ENCODE data around the gene CTNNA3.

The CTNNA3 gene

DNA sequence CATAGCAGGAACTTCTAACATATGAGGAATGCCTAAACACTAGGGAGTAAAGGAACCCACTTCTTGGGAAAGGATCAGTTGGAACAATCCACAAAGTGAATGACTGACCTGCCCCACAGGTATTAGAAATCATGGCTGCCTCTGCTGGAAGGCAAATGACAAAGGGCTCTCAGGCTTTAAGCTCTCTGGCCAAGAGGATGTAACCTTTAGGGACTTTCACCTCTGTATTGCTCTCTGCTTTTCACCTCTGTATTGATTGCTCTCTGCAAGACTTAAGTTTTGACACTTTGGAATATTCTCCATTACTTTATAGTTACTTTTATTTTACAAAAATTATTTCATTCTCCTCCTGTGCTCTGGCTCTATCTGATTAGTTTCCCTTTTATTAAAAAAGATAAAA lies 522.2 kb downstream of the CTNNA3 start:
- no peaks in the 10 kb centered on the region for H3K9me3 ChIP-seq (ENCODE audit: control insufficient read depth in 2 of 2, low read length in 2 of 2)
- H3K27me3 ChIP-seq (ENCODE audit: control insufficient read depth in 2 of 2, insufficient read depth in 2 of 2, low read length in 2 of 2) = no peaks in the 10 kb centered on the region
- H3K27ac ChIP-seq (ENCODE audit: low read depth in 2 of 2, low read length in 2 of 2) = no peak overlapping the region
- no peaks in the 10 kb centered on the region for H3K36me3 ChIP-seq (ENCODE audit: control insufficient read depth in 2 of 2, insufficient read depth in 2 of 2, low read length in 2 of 2)
- H3K9ac ChIP-seq (ENCODE audit: low read depth in 1 of 2, low read length in 2 of 2) = no peak overlapping the region
- H3K4me3 ChIP-seq (ENCODE audit: low read length in 2 of 2) = no peak overlapping the region
- no peaks in the 10 kb centered on the region for H3K4me1 ChIP-seq (ENCODE audit: control insufficient read depth in 2 of 2, insufficient read depth in 2 of 2, low read length in 2 of 2)

DNA sequence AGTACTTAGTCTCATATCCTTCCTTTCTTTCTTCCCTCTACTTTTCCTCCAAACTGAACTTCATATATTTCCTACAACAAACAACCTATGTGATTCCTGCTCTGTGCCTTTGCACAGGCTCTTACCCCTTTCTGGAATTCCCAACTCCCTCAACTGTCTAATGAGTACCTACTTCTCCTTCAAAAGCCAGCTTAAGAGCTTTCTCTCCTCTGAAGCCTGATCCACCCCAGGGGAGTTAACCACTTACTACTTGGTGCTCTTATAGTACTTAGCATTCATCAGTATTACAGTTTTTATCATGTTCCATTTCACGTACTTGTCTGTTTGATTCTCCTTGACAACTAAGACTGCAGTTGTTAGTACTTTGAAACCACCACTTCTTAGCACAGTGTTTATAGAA lies 524.0 kb downstream of the CTNNA3 start:
- Histone ChIP-seq H3K4me3 (ENCODE audit: low read length in 2 of 2) (no peak overlapping the region), H3K4me1 (ENCODE audit: control insufficient read depth in 2 of 2, insufficient read depth in 2 of 2, low read length in 2 of 2) (no peaks in the 10 kb centered on the region), H3K9ac (ENCODE audit: low read depth in 1 of 2, low read length in 2 of 2) (no peak overlapping the region), H3K9me3 (ENCODE audit: control insufficient read depth in 2 of 2, low read length in 2 of 2) (no peaks in the 10 kb centered on the region), H3K27me3 (ENCODE audit: control insufficient read depth in 2 of 2, insufficient read depth in 2 of 2, low read length in 2 of 2) (no peaks in the 10 kb centered on the region), H3K36me3 (ENCODE audit: control insufficient read depth in 2 of 2, insufficient read depth in 2 of 2, low read length in 2 of 2) (no peaks in the 10 kb centered on the region), H3K27ac (ENCODE audit: low read depth in 2 of 2, low read length in 2 of 2) (no peak overlapping the region)

DNA sequence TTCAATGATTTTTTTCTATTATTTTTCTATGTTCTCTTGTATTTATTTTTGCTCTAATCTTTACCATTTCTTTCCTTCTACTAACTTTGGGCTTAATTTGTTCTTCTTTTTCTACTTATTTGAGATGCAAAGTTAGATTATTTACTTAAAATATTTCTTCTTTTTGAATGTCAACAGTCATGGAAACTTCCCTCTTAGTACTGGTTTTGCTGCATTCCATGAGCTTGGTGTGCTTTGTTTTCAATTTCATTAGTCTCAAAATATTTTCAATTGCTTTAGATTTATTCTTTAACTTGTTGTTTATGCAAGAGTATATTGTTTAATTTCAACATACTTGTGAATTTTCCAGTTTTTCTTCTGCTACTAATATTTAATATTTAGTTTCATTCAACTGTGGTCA lies 539.8 kb downstream of the CTNNA3 start:
- no peak overlapping the region for H3K4me3 ChIP-seq (ENCODE audit: low read length in 2 of 2)
- H3K9me3 ChIP-seq (ENCODE audit: control insufficient read depth in 2 of 2, low read length in 2 of 2) = no peaks in the 10 kb centered on the region
- no peak overlapping the region for H3K27ac ChIP-seq (ENCODE audit: low read depth in 2 of 2, low read length in 2 of 2)
- H3K4me1 ChIP-seq (ENCODE audit: control insufficient read depth in 2 of 2, insufficient read depth in 2 of 2, low read length in 2 of 2) = no peaks in the 10 kb centered on the region
- H3K36me3 ChIP-seq (ENCODE audit: control insufficient read depth in 2 of 2, insufficient read depth in 2 of 2, low read length in 2 of 2) = no peaks in the 10 kb centered on the region
- no peaks in the 10 kb centered on the region for H3K27me3 ChIP-seq (ENCODE audit: control insufficient read depth in 2 of 2, insufficient read depth in 2 of 2, low read length in 2 of 2)
- H3K9ac ChIP-seq (ENCODE audit: low read depth in 1 of 2, low read length in 2 of 2) = no peak overlapping the region

- no peaks in the 10 kb centered on the region for H3K9me3 ChIP-seq (ENCODE audit: control insufficient read depth in 2 of 2, low read length in 2 of 2)
Observed at GRCh38 chr10:67151471-67151870, 544.5 kb downstream of the CTNNA3 start.

GRCh38 chr10:67144530-67144929 lies 551.5 kb downstream of the CTNNA3 start:
- H3K27ac ChIP-seq (ENCODE audit: low read depth in 2 of 2, low read length in 2 of 2) = no peak overlapping the region
- no peaks in the 10 kb centered on the region for H3K36me3 ChIP-seq (ENCODE audit: control insufficient read depth in 2 of 2, insufficient read depth in 2 of 2, low read length in 2 of 2)
- H3K27me3 ChIP-seq (ENCODE audit: control insufficient read depth in 2 of 2, insufficient read depth in 2 of 2, low read length in 2 of 2) = no peaks in the 10 kb centered on the region
- H3K9me3 ChIP-seq (ENCODE audit: control insufficient read depth in 2 of 2, low read length in 2 of 2) = no peaks in the 10 kb centered on the region
- H3K4me3 ChIP-seq (ENCODE audit: low read length in 2 of 2) = no peak overlapping the region
- H3K4me1 ChIP-seq (ENCODE audit: control insufficient read depth in 2 of 2, insufficient read depth in 2 of 2, low read length in 2 of 2) = no peaks in the 10 kb centered on the region
- H3K9ac ChIP-seq (ENCODE audit: low read depth in 1 of 2, low read length in 2 of 2) = no peak overlapping the region

More at GRCh38 chr10:67151471-67151870, 544.5 kb downstream of the CTNNA3 start:
- no peak overlapping the region for H3K9ac ChIP-seq (ENCODE audit: low read depth in 1 of 2, low read length in 2 of 2)
- H3K4me3 ChIP-seq (ENCODE audit: low read length in 2 of 2) = no peak overlapping the region
- H3K4me1 ChIP-seq (ENCODE audit: control insufficient read depth in 2 of 2, insufficient read depth in 2 of 2, low read length in 2 of 2) = no peaks in the 10 kb centered on the region
- no peak overlapping the region for H3K27ac ChIP-seq (ENCODE audit: low read depth in 2 of 2, low read length in 2 of 2)
- H3K27me3 ChIP-seq (ENCODE audit: control insufficient read depth in 2 of 2, insufficient read depth in 2 of 2, low read length in 2 of 2) = no peaks in the 10 kb centered on the region
- no peaks in the 10 kb centered on the region for H3K36me3 ChIP-seq (ENCODE audit: control insufficient read depth in 2 of 2, insufficient read depth in 2 of 2, low read length in 2 of 2)

DNA sequence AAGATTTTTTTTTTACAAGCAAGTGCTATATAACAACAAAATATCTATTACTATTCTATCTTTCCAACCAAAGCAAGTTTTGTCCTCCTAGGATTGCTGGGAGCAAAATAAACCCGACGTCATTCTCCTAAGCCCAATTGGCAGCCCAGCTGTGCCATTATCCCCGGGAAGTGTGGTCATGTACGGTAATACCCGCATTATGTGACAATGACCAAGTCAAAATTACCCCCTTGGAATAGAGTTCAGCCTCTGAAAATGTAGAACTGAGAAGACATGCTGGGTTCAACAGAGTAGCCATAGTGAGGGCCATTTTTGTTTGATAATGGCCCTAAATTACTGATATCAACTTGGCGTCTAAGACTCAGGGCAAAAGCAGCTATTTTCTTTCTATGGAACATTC lies 554.7 kb downstream of the CTNNA3 start:
- Histone ChIP-seq H3K9ac (ENCODE audit: low read depth in 1 of 2, low read length in 2 of 2) (no peak overlapping the region), H3K27ac (ENCODE audit: low read depth in 2 of 2, low read length in 2 of 2) (no peak overlapping the region), H3K36me3 (ENCODE audit: control insufficient read depth in 2 of 2, insufficient read depth in 2 of 2, low read length in 2 of 2) (no peaks in the 10 kb centered on the region), H3K4me1 (ENCODE audit: control insufficient read depth in 2 of 2, insufficient read depth in 2 of 2, low read length in 2 of 2) (no peaks in the 10 kb centered on the region), H3K9me3 (ENCODE audit: control insufficient read depth in 2 of 2, low read length in 2 of 2) (no peaks in the 10 kb centered on the region), H3K27me3 (ENCODE audit: control insufficient read depth in 2 of 2, insufficient read depth in 2 of 2, low read length in 2 of 2) (no peaks in the 10 kb centered on the region), H3K4me3 (ENCODE audit: low read length in 2 of 2) (no peak overlapping the region)

DNA sequence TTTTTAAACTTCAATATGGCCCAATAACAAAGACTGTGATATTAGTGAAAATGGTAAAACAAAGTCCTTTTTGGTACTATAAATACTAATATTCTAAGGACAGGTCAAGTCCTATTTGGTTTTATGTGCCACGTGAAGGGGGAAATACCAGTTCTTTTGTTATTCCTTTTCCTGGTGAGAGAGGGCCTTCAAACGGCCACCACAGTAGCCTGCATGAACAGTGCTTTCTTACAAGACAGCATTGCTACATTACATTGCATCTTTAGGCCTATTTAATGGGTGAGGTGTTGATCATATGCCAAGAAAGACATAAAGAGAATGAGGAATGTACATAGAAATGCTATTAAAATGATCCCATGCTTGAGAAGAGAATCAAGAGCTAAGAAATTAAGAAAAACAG lies 555.4 kb downstream of the CTNNA3 start:
- no peak overlapping the region for H3K27ac ChIP-seq (ENCODE audit: low read depth in 2 of 2, low read length in 2 of 2)
- no peak overlapping the region for H3K9ac ChIP-seq (ENCODE audit: low read depth in 1 of 2, low read length in 2 of 2)
- H3K27me3 ChIP-seq (ENCODE audit: control insufficient read depth in 2 of 2, insufficient read depth in 2 of 2, low read length in 2 of 2) = no peaks in the 10 kb centered on the region
- H3K9me3 ChIP-seq (ENCODE audit: control insufficient read depth in 2 of 2, low read length in 2 of 2) = no peaks in the 10 kb centered on the region
- no peak overlapping the region for H3K4me3 ChIP-seq (ENCODE audit: low read length in 2 of 2)
- H3K4me1 ChIP-seq (ENCODE audit: control insufficient read depth in 2 of 2, insufficient read depth in 2 of 2, low read length in 2 of 2) = no peaks in the 10 kb centered on the region
- no peaks in the 10 kb centered on the region for H3K36me3 ChIP-seq (ENCODE audit: control insufficient read depth in 2 of 2, insufficient read depth in 2 of 2, low read length in 2 of 2)

GRCh38 chr10:67127441-67127840 lies 568.6 kb downstream of the CTNNA3 start:
- Histone ChIP-seq H3K36me3 (ENCODE audit: control insufficient read depth in 2 of 2, insufficient read depth in 2 of 2, low read length in 2 of 2) (no peaks in the 10 kb centered on the region), H3K9me3 (ENCODE audit: control insufficient read depth in 2 of 2, low read length in 2 of 2) (no peaks in the 10 kb centered on the region), H3K9ac (ENCODE audit: low read depth in 1 of 2, low read length in 2 of 2) (no peak overlapping the region), H3K4me3 (ENCODE audit: low read length in 2 of 2) (no peak overlapping the region), H3K4me1 (ENCODE audit: control insufficient read depth in 2 of 2, insufficient read depth in 2 of 2, low read length in 2 of 2) (no peaks in the 10 kb centered on the region), H3K27me3 (ENCODE audit: control insufficient read depth in 2 of 2, insufficient read depth in 2 of 2, low read length in 2 of 2) (no peaks in the 10 kb centered on the region), H3K27ac (ENCODE audit: low read depth in 2 of 2, low read length in 2 of 2) (no peak overlapping the region)

GRCh38 chr10:67119651-67120050 lies 576.3 kb downstream of the CTNNA3 start:
- H3K27ac ChIP-seq (ENCODE audit: low read depth in 2 of 2, low read length in 2 of 2) = no peak overlapping the region
- no peak overlapping the region for H3K9ac ChIP-seq (ENCODE audit: low read depth in 1 of 2, low read length in 2 of 2)
- no peak overlapping the region for H3K4me3 ChIP-seq (ENCODE audit: low read length in 2 of 2)

GRCh38 chr10:67115972-67116371 lies 580.0 kb downstream of the CTNNA3 start:
- H3K9ac ChIP-seq (ENCODE audit: low read depth in 1 of 2, low read length in 2 of 2) = no peak overlapping the region
- no peaks in the 10 kb centered on the region for H3K27me3 ChIP-seq (ENCODE audit: control insufficient read depth in 2 of 2, insufficient read depth in 2 of 2, low read length in 2 of 2)
- no peaks in the 10 kb centered on the region for H3K9me3 ChIP-seq (ENCODE audit: control insufficient read depth in 2 of 2, low read length in 2 of 2)
- H3K36me3 ChIP-seq (ENCODE audit: control insufficient read depth in 2 of 2, insufficient read depth in 2 of 2, low read length in 2 of 2) = no peaks in the 10 kb centered on the region
- H3K27ac ChIP-seq (ENCODE audit: low read depth in 2 of 2, low read length in 2 of 2) = no peak overlapping the region
- no peak overlapping the region for H3K4me3 ChIP-seq (ENCODE audit: low read length in 2 of 2)
- no peaks in the 10 kb centered on the region for H3K4me1 ChIP-seq (ENCODE audit: control insufficient read depth in 2 of 2, insufficient read depth in 2 of 2, low read length in 2 of 2)

More at GRCh38 chr10:67119651-67120050, 576.3 kb downstream of the CTNNA3 start:
- H3K27me3 ChIP-seq (ENCODE audit: control insufficient read depth in 2 of 2, insufficient read depth in 2 of 2, low read length in 2 of 2) = no peaks in the 10 kb centered on the region
- no peaks in the 10 kb centered on the region for H3K36me3 ChIP-seq (ENCODE audit: control insufficient read depth in 2 of 2, insufficient read depth in 2 of 2, low read length in 2 of 2)
- no peaks in the 10 kb centered on the region for H3K9me3 ChIP-seq (ENCODE audit: control insufficient read depth in 2 of 2, low read length in 2 of 2)
- H3K4me1 ChIP-seq (ENCODE audit: control insufficient read depth in 2 of 2, insufficient read depth in 2 of 2, low read length in 2 of 2) = no peaks in the 10 kb centered on the region

DNA sequence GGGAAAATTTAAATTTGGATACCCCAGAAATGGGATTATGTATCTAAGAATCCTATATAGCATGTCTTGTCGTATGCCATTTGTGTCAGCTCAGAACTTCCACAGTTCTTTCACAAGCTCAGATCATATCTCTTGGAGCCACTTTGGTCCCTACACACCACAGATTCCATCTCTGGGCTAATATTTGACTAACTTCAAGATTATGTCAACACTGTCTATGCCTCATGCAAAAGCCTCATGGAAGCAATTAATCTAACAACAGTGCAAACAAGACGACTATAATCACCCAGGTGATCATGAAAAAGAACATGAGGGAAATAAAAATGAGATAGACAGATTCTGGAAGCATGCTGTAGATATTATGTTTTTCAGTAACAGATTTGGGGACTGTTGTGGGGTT lies 581.0 kb downstream of the CTNNA3 start:
- H3K27me3 ChIP-seq (ENCODE audit: control insufficient read depth in 2 of 2, insufficient read depth in 2 of 2, low read length in 2 of 2) = no peaks in the 10 kb centered on the region
- H3K36me3 ChIP-seq (ENCODE audit: control insufficient read depth in 2 of 2, insufficient read depth in 2 of 2, low read length in 2 of 2) = no peaks in the 10 kb centered on the region

More for the DNA sequence above, 581.0 kb downstream of the CTNNA3 start:
- no peak overlapping the region for H3K27ac ChIP-seq (ENCODE audit: low read depth in 2 of 2, low read length in 2 of 2)
- no peak overlapping the region for H3K9ac ChIP-seq (ENCODE audit: low read depth in 1 of 2, low read length in 2 of 2)
- no peaks in the 10 kb centered on the region for H3K4me1 ChIP-seq (ENCODE audit: control insufficient read depth in 2 of 2, insufficient read depth in 2 of 2, low read length in 2 of 2)
- no peaks in the 10 kb centered on the region for H3K9me3 ChIP-seq (ENCODE audit: control insufficient read depth in 2 of 2, low read length in 2 of 2)
- H3K4me3 ChIP-seq (ENCODE audit: low read length in 2 of 2) = no peak overlapping the region
